HG02973 (cell line): ENCODE measurements around the gene ATXN7.

ENCODE experiments used
- ATAC-seq: cut with Tn5 transposase; IDR thresholded peaks from one replicate; pipeline ENCODE4 v1.9.1; 2021; ENCODE audit warnings: moderate library complexity; ENCODE audit not compliant: unreplicated experiment

The ATXN7 gene

GRCh38 chr3:64010199-64010598 is 146.5 kb downstream of the ATXN7 start:
- ATAC-seq: no peak

- ATAC-seq: no peak
Measured at GRCh38 chr3:64011685-64012084, 148.0 kb downstream of the ATXN7 start.

GRCh38 chr3:64016941-64017620 is 153.4 kb downstream of the ATXN7 start:
- no peak for ATAC-seq

- ATAC-seq: no peak
Measured at GRCh38 chr3:64019271-64019670, 155.6 kb downstream of the ATXN7 start.

- no peak for ATAC-seq
Measured at GRCh38 chr3:64019879-64020278, 156.2 kb downstream of the ATXN7 start.

GRCh38 chr3:64021922-64022321 is 158.3 kb downstream of the ATXN7 start:
- no peak for ATAC-seq

- ATAC-seq: peak; percentile 7
Measured at GRCh38 chr3:64022451-64023186, 159.0 kb downstream of the ATXN7 start.

- ATAC-seq: peak; percentile 96
Measured at GRCh38 chr3:64023187-64023860, 159.7 kb downstream of the ATXN7 start, which contains the start of gene PSMD6. TSS of gene PSMD6 (minus strand) at chr3:64023494. CDS start at chr3:64023419, 75 bp downstream.

- no peak for ATAC-seq
Measured at GRCh38 chr3:64023861-64024223, 160.2 kb downstream of the ATXN7 start.

- ATAC-seq: no peak
Measured at GRCh38 chr3:64026346-64026745, 162.7 kb downstream of the ATXN7 start.

GRCh38 chr3:64027658-64028057 is 164.0 kb downstream of the ATXN7 start:
- ATAC-seq: no peak

- ATAC-seq: no peak
Measured at GRCh38 chr3:64028754-64029153, 165.1 kb downstream of the ATXN7 start.

- no peak for ATAC-seq
Measured at GRCh38 chr3:64029287-64029686, 165.6 kb downstream of the ATXN7 start.

GRCh38 chr3:64030741-64031140 is 167.1 kb downstream of the ATXN7 start:
- ATAC-seq: peak; percentile 87

- no peak for ATAC-seq
Measured at GRCh38 chr3:64031540-64032508, 168.2 kb downstream of the ATXN7 start.

GRCh38 chr3:64033069-64033468 is 169.4 kb downstream of the ATXN7 start:
- no peak for ATAC-seq

- no peak for ATAC-seq
Measured at GRCh38 chr3:64037084-64037483, 173.4 kb downstream of the ATXN7 start.

- ATAC-seq: no peak
Measured at GRCh38 chr3:64038253-64038767, 174.6 kb downstream of the ATXN7 start.

- no peak for ATAC-seq
Measured at GRCh38 chr3:64039332-64039731, 175.7 kb downstream of the ATXN7 start.

- no peak for ATAC-seq
Measured at GRCh38 chr3:64039981-64040733, 176.5 kb downstream of the ATXN7 start.
